Activated B cell treated with CpG ODN at 0.5 μM for 24 hours (primary cell): ENCODE results near the gene TPCN2. TPM values are rescaled to one million over a fixed set of nuclear protein-coding genes. Genes with fewer than 3 reads are reported as not detected.

ENCODE experiments used
- ATAC-seq: fragments of 200-7000 bp; cut with Tn5 transposase; one replicate; pipeline ENCODE4 v1.10.0; 2021; ENCODE audit warnings: low read depth, mild to moderate bottlenecking, moderate library complexity
- CTCF ChIA-PET: fragments of 350-600 bp; sonication (Branson Sonifier 250); formaldehyde crosslinking; loops from one replicate; lab custom pipeline; 2021; ENCODE audit warnings: antibody characterized with exemption; lab: Charles Lee
- POLR2A ChIA-PET: fragments of 350-600 bp; sonication (Branson Sonifier 250); formaldehyde crosslinking; loops from one replicate; lab custom pipeline; 2021; ENCODE audit warnings: antibody characterized with exemption; lab: Charles Lee
- DNase-seq: peaks from one replicate; pipeline ENCODE4 v3.0.0; 2022
- H3K27ac Mint-ChIP-seq: one replicate; pipeline ENCODE4 v1.8.0; 2020; ENCODE audit warnings: mixed read lengths
- H3K27me3 Mint-ChIP-seq: one replicate; pipeline ENCODE4 v1.8.0; 2021; ENCODE audit warnings: mixed read lengths
- H3K36me3 Mint-ChIP-seq: one replicate; pipeline ENCODE4 v1.8.0; 2021; ENCODE audit warnings: low read depth, mixed read lengths
- H3K4me1 Mint-ChIP-seq: one replicate; pipeline ENCODE4 v1.8.0; 2021; ENCODE audit warnings: mixed read lengths
- H3K4me3 Mint-ChIP-seq: one replicate; pipeline ENCODE4 v1.8.0; 2020; ENCODE audit warnings: mild to moderate bottlenecking, mixed read lengths
- H3K9me3 Mint-ChIP-seq: one replicate; pipeline ENCODE4 v1.8.0; 2020; ENCODE audit warnings: mixed read lengths
- intact Hi-C: fragments of 100-400 bp; cut with micrococcal nuclease; formaldehyde crosslinking; loops from one replicate; pipeline ENCODE4 v1.15.1; 2024
- total RNA-seq: library from RNA; stranded (reverse); gene quantifications from 2 replicates; pipeline ENCODE4 v1.2.3, GENCODE V29; 2022
- TF ChIP-seq, protein P1 (sequence below): fragments of 200-600 bp; IDR thresholded peaks from one replicate; pipeline ENCODE4 v1.8.0; 2022; ENCODE audit warnings: antibody characterized with exemption, mild to moderate bottlenecking

The TPCN2 gene
- total RNA-seq, 1 donor from 2014 or later = 35.4 TPM

DNA sequence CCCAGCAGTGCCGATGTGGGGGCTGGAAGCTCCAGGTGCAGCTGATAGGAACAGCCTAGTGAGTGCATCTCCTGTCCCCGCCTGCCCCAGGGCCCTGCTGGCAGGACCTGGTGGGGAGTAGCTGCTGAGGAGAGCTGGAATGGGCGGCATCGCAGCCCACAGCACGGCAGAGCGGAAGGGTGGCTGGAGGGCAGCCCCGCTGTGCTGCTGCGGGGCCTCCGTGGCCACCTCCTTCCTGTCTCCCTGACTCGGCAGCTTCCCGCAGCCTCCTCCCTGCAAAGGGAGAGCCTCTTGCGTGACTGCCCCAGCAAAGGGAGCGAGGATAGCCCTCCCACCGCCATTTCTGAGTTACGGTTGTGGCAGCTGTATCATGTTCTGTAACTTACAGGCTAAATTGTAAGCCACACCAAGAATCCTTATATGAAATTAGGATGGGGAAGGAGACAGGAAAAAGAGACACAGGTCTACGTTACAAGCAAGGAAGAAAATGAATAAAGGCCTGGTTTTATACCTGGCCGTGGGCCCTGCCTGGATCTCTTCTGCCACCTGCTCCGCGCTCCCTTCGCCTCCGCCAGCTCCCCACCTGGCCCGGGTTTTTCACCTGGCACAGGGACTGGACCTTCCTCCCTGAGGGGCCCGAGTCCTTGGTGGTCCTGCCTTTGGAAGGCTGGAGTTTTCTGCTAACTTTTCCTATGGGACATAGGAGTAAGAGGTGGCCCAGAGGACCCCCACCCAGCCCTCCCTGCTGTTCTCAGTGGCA lies 10.0 kb downstream of the TPCN2 start:
- TF ChIP-seq, protein P1, sequence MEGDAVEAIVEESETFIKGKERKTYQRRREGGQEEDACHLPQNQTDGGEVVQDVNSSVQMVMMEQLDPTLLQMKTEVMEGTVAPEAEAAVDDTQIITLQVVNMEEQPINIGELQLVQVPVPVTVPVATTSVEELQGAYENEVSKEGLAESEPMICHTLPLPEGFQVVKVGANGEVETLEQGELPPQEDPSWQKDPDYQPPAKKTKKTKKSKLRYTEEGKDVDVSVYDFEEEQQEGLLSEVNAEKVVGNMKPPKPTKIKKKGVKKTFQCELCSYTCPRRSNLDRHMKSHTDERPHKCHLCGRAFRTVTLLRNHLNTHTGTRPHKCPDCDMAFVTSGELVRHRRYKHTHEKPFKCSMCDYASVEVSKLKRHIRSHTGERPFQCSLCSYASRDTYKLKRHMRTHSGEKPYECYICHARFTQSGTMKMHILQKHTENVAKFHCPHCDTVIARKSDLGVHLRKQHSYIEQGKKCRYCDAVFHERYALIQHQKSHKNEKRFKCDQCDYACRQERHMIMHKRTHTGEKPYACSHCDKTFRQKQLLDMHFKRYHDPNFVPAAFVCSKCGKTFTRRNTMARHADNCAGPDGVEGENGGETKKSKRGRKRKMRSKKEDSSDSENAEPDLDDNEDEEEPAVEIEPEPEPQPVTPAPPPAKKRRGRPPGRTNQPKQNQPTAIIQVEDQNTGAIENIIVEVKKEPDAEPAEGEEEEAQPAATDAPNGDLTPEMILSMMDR = no peak
- POLR2A ChIA-PET = interaction anchor here (1.6 kb wide), 1 partner anchor 12 kb away, joined by 3 read pairs; no protein-coding TSS in a partner anchor

DNA sequence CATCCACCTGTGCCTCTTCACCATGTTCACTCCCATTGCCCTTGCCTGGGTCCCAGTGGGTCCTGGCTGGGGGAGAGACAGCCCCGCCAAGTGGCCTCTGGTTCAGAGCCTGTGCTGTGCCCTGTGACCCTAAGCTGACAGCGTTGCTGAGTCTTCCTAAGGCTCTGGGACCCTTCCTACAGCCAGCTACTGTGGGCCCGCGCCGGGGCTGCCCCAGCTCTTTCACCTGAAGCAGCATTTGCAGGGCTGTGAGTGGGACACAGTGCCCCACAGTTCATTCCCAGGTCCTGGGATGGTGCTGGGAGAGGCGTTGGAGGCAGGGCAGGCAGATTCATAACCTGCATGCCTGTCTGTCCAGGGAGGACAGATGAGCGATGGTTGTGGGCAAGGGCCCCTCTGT lies 10.7 kb downstream of the TPCN2 start:
- ChIA-PET POLR2A (interaction anchor here (1.6 kb wide), 1 partner anchor 13 kb away, joined by 3 read pairs; no protein-coding TSS in a partner anchor), CTCF (no interaction called here)
- Mint-ChIP-seq H3K4me3 (no peak overlapping the region), H3K36me3 (peaks cover 27% of the 10 kb centered on the region), H3K27me3 (no peaks in the 10 kb centered on the region), H3K27ac (no peak overlapping the region), H3K9me3 (no peaks in the 10 kb centered on the region), H3K4me1 (peaks cover 30% of the 10 kb centered on the region)
- ATAC-seq = no peak
- intact Hi-C loops = loop anchor here (5.0 to 10.0 kb wide), 2 partner anchors 247 to 595 kb away; partner anchors contain the start of gene PPP6R3
- DNase-seq = no peak
- TF ChIP-seq, protein P1 = no peak

More for the DNA sequence above, 10.0 kb downstream of the TPCN2 start:
- Mint-ChIP-seq H3K4me3 (no peak overlapping the region), H3K36me3 (peaks cover 31% of the 10 kb centered on the region), H3K27ac (no peak overlapping the region), H3K27me3 (no peaks in the 10 kb centered on the region), H3K4me1 (peaks cover 31% of the 10 kb centered on the region), H3K9me3 (no peaks in the 10 kb centered on the region)
- DNase-seq = no peak
- intact Hi-C loops = loop anchor here (5.0 to 10.0 kb wide), 2 partner anchors 246 to 594 kb away; partner anchors contain the start of gene PPP6R3
- no peak for ATAC-seq
- CTCF ChIA-PET = no interaction called here

DNA sequence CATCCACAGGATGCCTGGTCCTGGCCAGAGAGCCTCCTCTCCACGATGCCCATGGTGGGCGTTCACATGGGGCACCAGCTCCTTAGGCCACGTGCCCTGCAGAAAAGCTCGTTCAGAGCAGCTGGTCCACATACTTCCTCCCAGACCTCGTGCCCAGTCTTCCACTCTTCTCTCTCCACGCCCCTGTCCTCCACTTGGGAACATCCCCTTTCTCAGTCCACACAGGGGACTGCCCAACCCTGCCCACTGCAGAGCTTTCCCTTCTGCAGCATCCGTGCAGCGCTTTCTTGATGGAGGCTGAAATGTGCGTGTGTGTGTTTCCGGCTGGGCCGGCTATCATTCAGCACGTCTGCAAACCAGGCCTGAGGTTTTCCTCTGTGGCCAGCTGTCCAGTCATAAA lies 11.3 kb downstream of the TPCN2 start:
- intact Hi-C loops = loop anchor here (5.0 to 10.0 kb wide), 2 partner anchors 248 to 595 kb away; partner anchors contain the start of gene PPP6R3
- ChIA-PET POLR2A (interaction anchor here (1.6 kb wide), 1 partner anchor 13 kb away, joined by 3 read pairs; no protein-coding TSS in a partner anchor), CTCF (no interaction called here)
- Mint-ChIP-seq H3K36me3 (peaks cover 27% of the 10 kb centered on the region), H3K27ac (no peak overlapping the region), H3K4me3 (no peak overlapping the region), H3K27me3 (no peaks in the 10 kb centered on the region), H3K9me3 (no peaks in the 10 kb centered on the region), H3K4me1 (peaks cover 24% of the 10 kb centered on the region)
- TF ChIP-seq, protein P1 = no peak
- no peak for ATAC-seq
- DNase-seq = no peak

DNA sequence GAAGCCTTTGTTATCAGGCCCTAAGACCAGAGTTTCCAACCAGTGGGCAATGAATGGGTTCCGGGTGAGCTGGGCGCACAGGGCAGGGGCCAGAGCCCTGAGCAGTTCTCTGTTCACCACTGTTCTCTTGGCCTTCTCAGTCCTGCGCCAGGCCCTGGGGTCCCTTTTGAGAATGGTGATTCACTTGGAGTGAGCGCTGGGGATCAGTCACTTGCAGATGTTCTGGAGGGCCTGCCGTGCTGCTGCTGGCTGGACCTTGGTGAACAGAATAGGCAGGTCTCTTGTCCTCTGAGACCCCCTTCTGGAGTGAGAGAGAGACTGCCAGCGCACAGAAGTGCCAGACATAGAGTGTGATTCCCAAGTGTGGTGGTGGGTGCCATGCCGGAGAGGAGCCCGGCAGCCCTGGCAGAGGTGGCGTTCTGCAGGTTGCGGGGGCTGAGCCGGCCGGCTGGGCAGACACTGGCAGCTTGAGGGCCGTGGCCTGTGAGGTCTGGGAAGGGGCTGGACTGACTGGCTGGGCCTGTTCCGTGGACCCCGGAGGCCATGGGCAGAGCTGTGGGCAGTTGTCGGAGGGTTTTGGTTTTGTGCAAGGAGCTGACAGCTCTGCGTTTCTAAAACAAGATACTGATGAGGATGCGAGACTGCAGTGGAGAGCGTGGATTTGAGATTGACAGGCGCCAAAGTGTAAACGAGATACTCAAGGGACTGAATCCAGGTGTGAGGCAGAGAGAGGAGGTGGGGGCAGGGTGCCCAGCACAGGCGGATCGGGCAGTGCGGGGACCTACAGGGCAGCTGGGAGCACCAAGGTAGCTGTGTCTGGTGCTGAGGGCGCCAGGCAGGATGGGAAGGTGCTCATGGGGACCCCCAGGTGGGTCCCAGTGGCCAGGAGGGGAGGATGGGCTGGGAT lies 12.3 kb downstream of the TPCN2 start:
- Mint-ChIP-seq H3K4me1 (peaks cover 13% of the 10 kb centered on the region), H3K9me3 (no peaks in the 10 kb centered on the region), H3K27me3 (no peaks in the 10 kb centered on the region), H3K36me3 (peaks cover 28% of the 10 kb centered on the region), H3K27ac (no peak overlapping the region), H3K4me3 (no peak overlapping the region)
- DNase-seq = no peak
- TF ChIP-seq, protein P1 = no peak
- intact Hi-C loops = no loop called here
- ATAC-seq = no peak
- CTCF ChIA-PET = no interaction called here
- POLR2A ChIA-PET = no interaction called here

DNA sequence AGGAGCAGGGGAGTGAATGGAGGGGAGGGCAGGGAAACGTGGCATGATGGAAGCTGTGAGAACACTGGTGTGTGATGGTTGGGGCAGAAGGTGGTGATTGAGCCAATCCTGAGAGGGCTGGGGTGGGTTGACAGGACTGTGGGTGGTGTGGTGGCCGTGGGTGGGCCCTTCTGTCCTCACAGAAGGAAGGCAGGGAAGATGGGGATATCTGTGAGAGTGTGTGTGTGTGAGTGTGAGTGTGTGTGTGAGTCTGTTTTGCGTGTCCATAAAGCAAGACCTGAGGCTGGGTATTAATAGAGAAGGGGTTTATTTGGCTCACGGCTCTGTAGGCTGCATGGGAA lies 13.0 kb downstream of the TPCN2 start:
- H3K27ac Mint-ChIP-seq = no peak overlapping the region

More for the DNA sequence above, 13.0 kb downstream of the TPCN2 start:
- Mint-ChIP-seq H3K36me3 (peaks cover 28% of the 10 kb centered on the region), H3K4me3 (no peak overlapping the region), H3K27me3 (no peaks in the 10 kb centered on the region), H3K9me3 (no peaks in the 10 kb centered on the region), H3K4me1 (peaks cover 8% of the 10 kb centered on the region)
- ChIA-PET POLR2A (no interaction called here), CTCF (no interaction called here)
- intact Hi-C loops = no loop called here
- no peak for ATAC-seq
- TF ChIP-seq, protein P1 = no peak
- no peak for DNase-seq
